ENCODE results near the gene CNTN4.
"Not testable (repeated sequence)": the region's sequence is repeated elsewhere in the genome, so short reads cannot be mapped to it uniquely, and the experiment has no call there.

CNTN4 gene

DNA sequence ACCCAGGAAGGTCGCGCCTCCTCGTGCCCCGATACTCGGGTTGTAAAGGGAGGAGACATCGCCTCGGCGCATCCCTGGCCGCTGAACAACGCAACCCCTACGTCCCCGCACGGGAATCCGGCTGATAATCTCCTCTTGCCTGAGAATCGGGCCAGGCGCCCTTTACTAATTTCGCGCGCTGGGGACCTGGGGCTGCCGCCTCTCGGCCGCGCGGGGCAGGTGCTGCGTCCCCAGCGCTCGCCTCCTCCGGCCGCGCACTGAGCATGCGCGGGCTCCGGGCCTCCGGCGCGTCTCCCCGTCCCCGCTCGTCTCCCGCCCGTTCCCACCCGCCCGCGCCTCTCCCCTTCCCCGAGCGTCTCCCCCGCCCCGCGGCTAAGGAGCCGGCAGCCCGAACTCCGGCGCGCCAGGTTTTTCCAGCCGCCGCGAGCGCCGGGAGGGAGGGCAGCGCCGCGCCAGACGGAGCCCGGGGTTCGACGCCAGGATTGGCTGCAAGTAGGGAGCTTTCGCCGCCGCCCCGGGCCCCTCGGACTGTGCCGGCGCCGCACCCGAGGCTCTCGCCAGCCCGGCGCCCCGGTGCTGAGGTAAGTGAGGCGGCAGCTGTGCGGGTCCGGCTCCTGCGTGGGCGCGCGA is at the start of gene CNTN4:
Gene CNTN4, plus strand, starts transcription at position 469 of the 630 bp plus-strand sequence.
- peak; percentile 75 for ATAC-seq
- no peak within 1 kb of the TSS for H3K27ac Mint-ChIP-seq
- peak within 1 kb of the TSS; percentile 50 to 51 for H3K4me3 Mint-ChIP-seq
- H3K4me1 Mint-ChIP-seq, result peaks cover 10% of the 10 kb centered on the region
- peaks cover 0 to 2% of the 10 kb centered on the region in 2 donors for H3K9me3 Mint-ChIP-seq
- DNase-seq, result peak; percentile 27 to 29
- H3K27me3 Mint-ChIP-seq, result peaks cover 65% of the 10 kb centered on the region

DNA sequence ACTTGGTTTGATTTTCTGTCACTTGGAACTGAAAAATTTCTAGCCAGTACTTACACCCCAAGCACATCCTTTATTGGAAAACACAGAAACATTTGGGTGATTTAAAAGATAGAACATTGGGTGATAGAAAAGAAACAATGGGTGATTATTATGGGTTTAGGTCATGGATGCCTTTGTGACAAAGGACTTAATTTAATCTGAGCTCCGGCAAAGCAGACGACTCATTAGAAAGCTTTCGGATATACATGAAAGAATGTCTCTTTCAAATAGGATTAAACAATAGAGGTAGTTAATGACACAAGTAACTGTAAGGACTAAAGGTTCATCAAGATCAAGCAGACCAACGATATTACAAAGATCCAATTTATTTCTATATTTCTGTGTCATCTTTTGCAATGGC is 37.3 kb upstream of the CNTN4 start:
- DNase-seq (no peak), ATAC-seq (no peak)
- Mint-ChIP-seq H3K4me3 (no peak overlapping the region), H3K4me1 (no peaks in the 10 kb centered on the region), H3K9me3 (peaks cover 0 to 4% of the 10 kb centered on the region in 2 donors), H3K27ac (no peak overlapping the region), H3K27me3 (no peaks in the 10 kb centered on the region)

DNA sequence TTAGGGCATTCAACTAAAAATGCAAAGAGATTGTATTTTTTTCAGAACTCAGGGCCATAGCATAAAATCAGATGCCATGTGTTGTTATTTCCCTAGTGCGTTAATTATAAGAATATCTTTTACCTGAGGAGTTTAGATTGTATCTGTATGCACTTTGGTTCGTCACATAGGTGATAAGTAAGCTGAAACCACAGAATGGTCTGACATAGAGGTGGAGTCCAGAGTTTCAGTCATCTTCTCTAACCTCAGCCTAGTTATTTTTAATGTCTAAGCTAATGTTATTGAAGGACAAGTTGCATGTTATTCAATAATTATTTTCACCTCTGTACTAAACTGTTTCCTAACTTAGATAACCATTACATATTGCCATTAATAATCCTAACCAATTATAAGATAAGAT is 27.1 kb upstream of the CNTN4 start:
- ATAC-seq (no peak), DNase-seq (no peak)
- H3K4me3 Mint-ChIP-seq, result no peak overlapping the region
- no peaks in the 10 kb centered on the region for H3K4me1 Mint-ChIP-seq
- no peaks in the 10 kb centered on the region for H3K9me3 Mint-ChIP-seq
- H3K27ac Mint-ChIP-seq, result no peak overlapping the region
- no peaks in the 10 kb centered on the region for H3K27me3 Mint-ChIP-seq

DNA sequence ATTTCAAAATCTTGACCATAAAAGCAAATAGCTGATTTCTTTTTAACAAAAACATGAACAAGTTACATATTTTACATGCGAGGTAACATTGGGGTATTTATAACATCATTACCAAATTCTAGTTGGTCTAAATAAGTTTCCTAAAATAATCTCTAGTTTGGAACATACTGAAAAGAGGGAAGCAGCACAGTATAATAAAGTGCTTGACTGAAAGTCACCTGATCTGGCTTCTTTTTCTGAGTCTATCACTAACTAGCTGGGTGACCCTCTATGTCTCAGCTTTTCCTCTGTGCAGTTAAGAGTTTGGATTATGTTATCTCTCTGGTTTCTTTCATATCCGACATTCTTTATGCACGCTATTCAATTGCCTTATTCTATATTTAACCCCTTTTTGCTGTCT is 19.8 kb upstream of the CNTN4 start:
- H3K4me3 Mint-ChIP-seq, result no peak overlapping the region
- no peak overlapping the region for H3K27ac Mint-ChIP-seq
- no peaks in the 10 kb centered on the region for H3K4me1 Mint-ChIP-seq
- no peaks in the 10 kb centered on the region for H3K27me3 Mint-ChIP-seq
- H3K9me3 Mint-ChIP-seq, result peaks cover 6 to 16% of the 10 kb centered on the region in 2 donors
- DNase-seq (no peak), ATAC-seq (no peak)

DNA sequence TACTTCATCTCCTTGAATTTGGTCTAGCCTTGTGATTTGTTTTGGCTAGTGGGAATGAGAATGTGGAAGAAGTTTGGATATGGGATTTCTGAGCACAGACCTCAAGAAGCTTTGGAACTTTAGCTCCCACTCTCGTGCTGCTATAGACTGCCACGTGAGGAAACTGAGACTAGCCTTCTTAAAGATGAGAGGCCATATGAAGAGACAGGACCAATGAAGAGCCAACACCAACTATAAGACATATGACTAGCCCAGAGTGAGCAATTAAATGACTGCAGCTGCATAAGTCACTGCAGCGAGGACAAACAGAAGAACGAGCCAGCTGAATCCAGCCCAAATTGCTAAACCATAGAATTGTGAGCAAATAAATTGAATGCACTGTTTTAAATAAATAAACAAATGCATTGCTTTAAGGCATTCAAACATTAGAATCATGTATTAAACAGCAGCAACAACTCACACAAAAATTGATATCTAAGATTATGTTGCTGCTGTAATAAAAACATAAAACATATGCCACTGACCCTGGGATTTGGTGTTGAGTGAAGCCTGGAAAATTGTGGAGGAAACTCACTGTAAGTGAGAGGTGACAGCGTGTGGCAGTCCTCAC is 15.7 kb upstream of the CNTN4 start:
- Mint-ChIP-seq H3K27me3 (no peaks in the 10 kb centered on the region), H3K4me3 (no peak overlapping the region), H3K9me3 (peaks cover 12 to 16% of the 10 kb centered on the region in 2 donors), H3K4me1 (no peaks in the 10 kb centered on the region), H3K27ac (no peak overlapping the region)
- no peak for DNase-seq
- ATAC-seq, result no peak

DNA sequence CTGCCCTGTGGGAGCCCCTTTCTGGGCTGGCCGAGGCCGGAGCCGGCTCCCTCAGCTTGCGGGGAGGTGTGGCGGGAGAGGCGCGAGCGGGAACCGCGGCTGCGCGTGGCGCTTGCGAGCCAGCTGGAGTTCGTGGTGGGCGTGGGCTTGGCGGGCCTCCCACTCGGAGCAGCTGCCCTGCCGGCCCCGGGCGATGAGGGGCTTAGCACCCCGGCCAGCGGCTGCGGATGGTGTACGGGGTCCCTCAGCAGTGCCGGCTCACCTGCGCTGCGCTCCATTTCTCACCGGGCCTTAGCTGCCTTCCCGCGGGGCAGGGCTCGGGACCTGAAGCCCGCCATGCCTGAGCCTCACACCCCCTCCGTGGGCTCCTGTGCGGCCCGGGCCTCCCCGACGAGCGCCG is 15.1 kb upstream of the CNTN4 start:
- not testable (repeated sequence) for DNase-seq, H3K4me3 Mint-ChIP-seq, H3K4me1 Mint-ChIP-seq, H3K27ac Mint-ChIP-seq, H3K27me3 Mint-ChIP-seq, ATAC-seq
- peaks cover 12 to 16% of the 10 kb centered on the region in 2 donors for H3K9me3 Mint-ChIP-seq

DNA sequence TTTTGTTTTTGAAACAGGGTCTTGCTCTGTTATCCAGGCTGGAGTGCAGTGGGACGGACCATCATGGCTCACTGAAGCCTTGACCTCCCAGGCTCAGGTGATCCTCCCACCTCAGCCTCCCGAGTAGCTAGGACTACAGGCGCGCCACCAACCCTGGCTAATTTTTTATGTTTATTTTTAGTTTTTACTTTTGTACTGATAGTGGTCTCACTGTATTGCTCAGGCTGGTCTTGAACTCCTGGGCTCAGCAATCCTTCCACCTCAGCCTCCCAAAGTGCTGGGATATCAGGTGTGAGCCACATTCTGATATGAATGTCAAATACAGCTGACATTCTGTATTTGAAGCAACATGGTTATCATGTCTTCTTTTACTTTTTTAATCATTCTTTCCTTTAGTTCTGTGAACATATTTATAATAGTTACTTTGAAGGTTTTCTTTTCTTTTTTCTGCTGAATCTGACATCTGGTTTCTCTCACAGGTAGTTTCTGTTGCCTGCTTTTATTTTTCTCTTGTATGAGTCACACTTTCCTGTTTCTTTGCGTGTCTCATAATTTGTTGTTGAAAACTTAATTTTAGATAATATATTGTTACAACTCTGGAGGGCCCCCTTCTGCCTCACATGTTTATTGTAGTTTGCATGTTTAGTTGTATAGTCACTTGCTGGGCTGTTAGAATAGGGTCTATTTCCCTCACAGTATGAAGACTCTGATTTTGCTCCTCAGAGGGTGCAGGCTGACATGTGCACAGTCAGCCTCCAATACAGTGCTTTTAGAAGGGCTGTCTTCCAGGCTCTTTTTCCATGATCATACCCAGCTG is 8.4 kb upstream of the CNTN4 start:
- peaks cover 0 to 10% of the 10 kb centered on the region in 2 donors for H3K9me3 Mint-ChIP-seq
- H3K4me1 Mint-ChIP-seq, result no peaks in the 10 kb centered on the region
- DNase-seq (no peak), ATAC-seq (no peak)
- H3K27ac Mint-ChIP-seq, result no peak overlapping the region
- H3K27me3 Mint-ChIP-seq, result peaks cover 8% of the 10 kb centered on the region
- H3K4me3 Mint-ChIP-seq, result no peak overlapping the region

DNA sequence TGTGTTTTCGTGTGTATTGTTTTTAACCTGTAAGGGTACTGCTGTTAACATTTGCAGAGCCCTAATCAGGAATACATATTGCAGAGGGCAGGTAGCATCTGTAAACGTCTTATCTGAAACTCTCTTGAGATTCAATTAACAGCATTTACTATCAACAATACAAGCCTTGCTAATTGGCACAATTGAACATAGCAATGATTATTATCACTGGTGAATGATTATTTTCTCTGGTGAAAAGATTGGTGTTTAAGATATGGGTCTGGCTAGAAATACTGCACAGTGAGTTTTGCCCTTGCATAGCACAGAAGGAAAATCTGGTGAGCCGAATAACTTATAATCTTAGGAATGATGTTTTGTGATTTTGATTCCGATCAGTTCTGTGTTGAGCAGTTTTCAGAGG is 5.9 kb upstream of the CNTN4 start:
- ATAC-seq (no peak), DNase-seq (no peak)
- H3K4me1 Mint-ChIP-seq, result no peaks in the 10 kb centered on the region
- no peak overlapping the region for H3K27ac Mint-ChIP-seq
- peaks cover 32% of the 10 kb centered on the region for H3K27me3 Mint-ChIP-seq
- H3K4me3 Mint-ChIP-seq, result no peak overlapping the region
- peaks cover 0 to 4% of the 10 kb centered on the region in 2 donors for H3K9me3 Mint-ChIP-seq

DNA sequence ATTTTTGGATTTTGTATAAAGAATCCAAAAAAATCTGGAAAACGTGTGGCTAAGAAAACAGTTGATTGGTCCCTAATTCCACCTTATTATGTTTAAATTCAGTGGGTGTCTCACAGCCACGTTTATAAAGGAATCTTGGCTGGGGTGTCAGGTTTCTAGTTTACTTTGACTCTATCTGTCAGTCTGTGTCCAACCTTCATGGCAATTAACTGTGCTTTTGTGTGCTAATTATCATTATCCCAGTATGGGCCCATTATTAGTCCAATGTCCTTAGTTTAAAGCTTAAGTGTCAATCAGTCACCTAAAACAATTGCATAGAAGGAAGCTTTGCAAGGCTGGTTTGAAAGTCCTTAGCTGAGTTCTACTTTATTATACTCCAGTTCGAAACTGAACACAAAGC is 3.7 kb upstream of the CNTN4 start:
- DNase-seq (no peak), ATAC-seq (no peak)
- Mint-ChIP-seq H3K4me1 (peaks cover 9% of the 10 kb centered on the region), H3K4me3 (no peak overlapping the region), H3K27ac (no peak overlapping the region), H3K9me3 (peaks cover 0 to 4% of the 10 kb centered on the region in 2 donors), H3K27me3 (peaks cover 48% of the 10 kb centered on the region)

DNA sequence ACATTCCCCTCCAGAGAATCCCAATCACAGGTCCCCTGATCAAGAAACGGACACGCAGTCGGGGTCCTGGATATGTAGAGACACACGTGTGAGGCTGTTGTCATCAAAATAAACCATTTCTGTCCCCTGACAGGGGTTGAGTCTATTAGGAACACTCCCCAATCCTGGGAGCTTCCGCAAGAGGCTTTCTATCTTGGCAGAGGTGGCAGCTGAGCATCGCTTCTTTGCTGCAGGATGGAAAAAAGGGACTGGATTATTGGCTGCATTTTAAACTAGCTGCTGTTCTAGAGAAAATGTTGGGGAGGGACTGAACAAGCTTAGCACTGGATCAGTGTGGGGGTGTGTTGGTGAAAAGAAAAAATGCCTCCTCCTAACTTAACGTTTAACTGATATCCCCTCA is 2.5 kb upstream of the CNTN4 start:
- H3K4me1 Mint-ChIP-seq, result peaks cover 10% of the 10 kb centered on the region
- H3K27ac Mint-ChIP-seq, result no peak overlapping the region
- DNase-seq (no peak), ATAC-seq (no peak)
- H3K27me3 Mint-ChIP-seq, result peaks cover 56% of the 10 kb centered on the region
- no peak overlapping the region for H3K4me3 Mint-ChIP-seq
- peaks cover 0 to 4% of the 10 kb centered on the region in 2 donors for H3K9me3 Mint-ChIP-seq

DNA sequence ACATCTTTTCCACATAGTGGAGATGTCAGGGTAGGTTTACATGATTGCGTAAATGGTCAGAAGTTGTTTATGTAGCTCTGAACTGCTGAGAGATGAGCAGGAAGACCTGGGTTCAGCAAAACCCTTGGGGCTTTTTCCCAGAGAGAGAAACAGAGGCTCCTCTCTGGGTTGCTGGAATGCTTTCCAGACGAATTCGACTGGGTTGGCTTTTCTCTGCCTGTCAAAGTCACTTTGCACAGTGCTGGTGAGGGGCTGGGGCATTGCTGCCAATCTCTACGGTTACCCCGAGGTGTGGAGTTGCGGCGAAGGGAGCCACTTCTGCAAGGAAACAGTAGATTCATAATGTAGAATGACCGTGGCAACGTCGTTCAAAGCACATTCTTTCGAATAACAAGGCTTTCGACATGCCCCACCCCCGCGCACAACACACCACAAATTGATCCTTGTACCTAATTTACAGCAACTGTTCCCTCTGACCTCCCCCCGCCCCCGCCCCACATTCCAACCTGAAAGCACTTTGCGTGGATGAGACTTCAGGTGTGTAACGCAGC is 950 bp upstream of the CNTN4 start:
- Mint-ChIP-seq H3K27me3 (peaks cover 65% of the 10 kb centered on the region), H3K4me3 (peak overlapping the region in 1 of 2 donors; percentile 51), H3K9me3 (peaks cover 0 to 4% of the 10 kb centered on the region in 2 donors), H3K27ac (no peak overlapping the region), H3K4me1 (peaks cover 10% of the 10 kb centered on the region)
- DNase-seq, result no peak
- ATAC-seq, result no peak

DNA sequence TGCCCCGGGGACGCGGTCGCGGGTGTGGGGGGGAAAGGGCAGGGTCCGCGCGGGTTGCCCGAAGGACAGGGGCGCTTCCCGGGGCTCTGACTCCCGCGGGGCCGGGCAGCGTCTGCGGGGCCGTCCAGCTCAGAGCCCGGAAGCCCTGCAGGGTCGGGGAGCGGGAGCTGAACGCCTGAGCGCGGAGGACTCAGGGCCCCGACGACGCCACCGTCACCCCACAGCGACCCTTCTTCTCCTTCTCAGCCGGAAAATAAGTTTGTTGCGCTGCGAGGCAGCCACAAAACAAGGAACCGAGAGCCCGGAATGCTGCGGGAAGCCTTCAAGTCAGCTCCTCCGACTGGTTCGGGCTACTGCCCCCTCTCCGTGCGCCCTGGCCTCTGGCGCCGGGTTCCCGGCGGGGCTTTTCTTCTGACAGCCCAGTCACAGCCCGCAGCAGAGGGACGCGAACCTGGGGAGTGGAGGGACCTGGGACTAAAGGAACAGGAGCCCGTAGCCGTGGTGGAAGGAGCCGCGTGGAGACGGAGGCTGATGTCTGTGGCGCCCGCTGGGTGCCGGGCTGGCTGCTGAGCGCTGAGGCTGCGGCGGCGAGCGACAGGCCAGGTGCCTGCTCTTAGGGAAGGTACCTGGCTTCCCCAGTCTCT is 484 bp downstream of the CNTN4 start:
- Mint-ChIP-seq H3K9me3 (peaks cover 0 to 4% of the 10 kb centered on the region in 2 donors), H3K4me1 (peaks cover 10% of the 10 kb centered on the region), H3K27ac (no peak overlapping the region), H3K27me3 (peaks cover 67% of the 10 kb centered on the region), H3K4me3 (peak overlapping the region; percentile 26 to 29)
- DNase-seq, result no peak
- ATAC-seq, result peak; percentile 39

DNA sequence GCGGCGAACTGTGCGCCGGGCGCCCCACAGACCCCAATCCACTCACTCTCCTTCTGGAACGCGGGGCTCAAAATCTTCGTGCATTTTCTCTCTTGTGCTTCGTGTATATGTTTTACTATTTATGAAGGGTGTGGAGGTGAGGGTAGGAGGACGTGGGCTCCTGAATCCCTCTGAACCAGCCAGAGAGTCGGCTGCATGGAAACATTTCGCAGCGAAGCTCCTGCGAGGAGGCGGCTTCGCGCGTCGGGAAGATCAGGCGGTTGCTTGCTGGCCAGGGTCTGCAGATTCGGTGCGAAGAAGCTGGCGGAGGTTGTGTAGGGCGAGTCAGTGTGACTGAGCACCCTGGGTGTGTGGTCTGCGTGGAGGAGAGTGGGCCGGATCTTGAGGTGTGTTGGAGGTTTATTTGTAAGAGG is 1.1 kb downstream of the CNTN4 start:
- H3K4me3 Mint-ChIP-seq, result peak overlapping the region; percentile 24 to 50
- ATAC-seq, result no peak

DNA sequence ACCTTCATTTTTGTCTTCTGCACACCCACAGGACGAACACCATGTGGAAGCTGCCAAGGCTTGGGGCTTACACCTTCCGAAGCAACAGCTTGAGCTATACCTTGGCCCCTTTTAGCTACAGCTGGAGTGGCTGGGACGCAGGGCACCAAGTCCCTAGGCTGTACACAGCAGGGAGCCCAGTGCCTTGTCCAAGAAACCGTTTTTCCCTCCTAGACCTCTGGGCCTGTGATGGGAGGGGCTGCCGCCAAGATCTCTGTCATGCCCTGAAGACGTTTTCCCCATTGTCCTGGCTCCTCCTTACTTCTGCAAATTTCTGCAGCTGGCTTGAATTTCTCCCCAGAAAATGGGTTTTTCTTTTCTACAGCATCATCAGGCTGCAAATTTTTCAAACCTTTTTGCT is 7.8 kb downstream of the CNTN4 start:
- Mint-ChIP-seq H3K9me3 (peaks cover 11 to 21% of the 10 kb centered on the region in 2 donors), H3K4me3 (no peak overlapping the region), H3K27ac (no peak overlapping the region), H3K27me3 (peaks cover 17% of the 10 kb centered on the region), H3K4me1 (no peaks in the 10 kb centered on the region)
- DNase-seq, result no peak
- ATAC-seq, result no peak

More for the DNA sequence above, 1.1 kb downstream of the CNTN4 start:
- no peak for DNase-seq
- Mint-ChIP-seq H3K4me1 (peaks cover 10% of the 10 kb centered on the region), H3K9me3 (peaks cover 0 to 5% of the 10 kb centered on the region in 2 donors), H3K27ac (no peak overlapping the region), H3K27me3 (peaks cover 72% of the 10 kb centered on the region)

DNA sequence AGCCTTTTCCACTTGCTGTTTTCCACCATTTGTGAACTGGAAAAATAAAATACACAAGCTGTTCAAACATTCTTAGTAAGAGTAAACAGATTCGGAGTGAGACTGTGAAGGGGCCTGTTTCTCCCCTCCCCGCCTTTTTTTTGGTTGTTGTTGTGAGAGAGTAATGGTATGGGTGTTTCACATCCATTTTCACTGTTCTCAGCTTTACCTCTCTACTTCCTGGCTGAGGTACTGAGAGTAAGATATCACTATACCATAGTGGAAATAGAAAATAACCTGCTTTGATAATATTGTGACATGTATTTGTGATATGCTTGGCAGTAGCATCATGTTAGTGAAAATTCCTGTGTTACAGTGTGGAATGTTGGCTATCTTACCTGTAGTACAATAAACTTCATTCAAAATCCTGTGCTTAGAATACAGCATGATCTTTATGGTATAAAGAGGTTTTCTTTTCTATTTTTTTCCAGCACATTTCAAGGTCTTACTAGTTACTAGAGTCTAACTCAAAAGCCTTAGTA is 12.0 kb downstream of the CNTN4 start:
- no peak for ATAC-seq
- Mint-ChIP-seq H3K27ac (no peak overlapping the region), H3K4me1 (no peaks in the 10 kb centered on the region), H3K4me3 (no peak overlapping the region), H3K9me3 (peaks cover 5 to 20% of the 10 kb centered on the region in 2 donors), H3K27me3 (no peaks in the 10 kb centered on the region)
- no peak for DNase-seq

Data from stimulated activated naive CD8-positive, alpha-beta T cell treated with anti-CD3 and anti-CD28 coated beads, Interleukin-15, amount 100 ng/mL, for 72 hours (primary cell).